ENCODE results near the gene SLC4A1AP. TPM values are rescaled to one million over a fixed set of nuclear protein-coding genes. Genes with fewer than 3 reads are reported as not detected.

Gene SLC4A1AP
- total and polyA plus RNA-seq, 2 of the 13 experiments (the other 11 are each of a cell fraction or from before 2014, with no cell fraction given) = 15.3 to 44.6 TPM

- TF ChIP-seq NR1H2 (CRISPR knock-in tag; IDR thresholded peaks at IDR 0.05; ENCODE audit: borderline replicate concordance, low read depth) (no peak), SSRP1 (CRISPR knock-in tag; IDR thresholded peaks at IDR 0.05) (no peak), MIER2 (CRISPR knock-in tag; IDR thresholded peaks at IDR 0.05) (0 out of 2 replicates have a peak, but pooled peaks have one; percentile 49), ZBTB44 (CRISPR knock-in tag; IDR thresholded peaks at IDR 0.05) (no peak), AHR (CRISPR knock-in tag; IDR thresholded peaks at IDR 0.05) (no peak), MAX (IDR thresholded peaks at IDR 0.05) (peak; percentile 44; the same call in 1 of the 2 replicates), ZNF891 (CRISPR knock-in tag; IDR thresholded peaks at IDR 0.05) (peak; percentile 47; the same call in 1 of the 2 replicates), ZNF652 (CRISPR knock-in tag; IDR thresholded peaks at IDR 0.05; ENCODE audit: borderline replicate concordance, low read depth) (no peak), HDAC1 (CRISPR knock-in tag; IDR thresholded peaks at IDR 0.05) (peak; percentile 55; the same call in 1 of the 2 replicates), SMAD3 (CRISPR knock-in tag; IDR thresholded peaks at IDR 0.05) (0 out of 2 replicates have a peak, but pooled peaks have one; percentile 36), ZNF770 (CRISPR knock-in tag; IDR thresholded peaks at IDR 0.05) (no peak), FUBP1 (CRISPR knock-in tag; IDR thresholded peaks at IDR 0.05; ENCODE audit: borderline replicate concordance) (no peak), STAG1 (CRISPR knock-in tag; IDR thresholded peaks at IDR 0.05) (peak; percentile 43), ARID3A (IDR thresholded peaks at IDR 0.05; ENCODE audit: low read depth, low read length) (peak; percentile 35; the same call in 1 of the 2 replicates), ZSCAN25 (CRISPR knock-in tag; IDR thresholded peaks at IDR 0.05) (no peak), NCOA1 (CRISPR knock-in tag; IDR thresholded peaks at IDR 0.05) (no peak), NCOA2 (CRISPR knock-in tag; IDR thresholded peaks at IDR 0.05) (peak; percentile 82), ZNF737 (CRISPR knock-in tag; IDR thresholded peaks at IDR 0.05; ENCODE audit: borderline replicate concordance) (no peak), ZMYM3 (CRISPR knock-in tag; IDR thresholded peaks at IDR 0.05) (peak; percentile 72), ZNF451 (CRISPR knock-in tag; IDR thresholded peaks at IDR 0.05) (peak; percentile 24; the same call in 1 of the 2 replicates), MXI1 (IDR thresholded peaks at IDR 0.05; ENCODE audit: borderline replicate concordance, low read depth, low read length) (no peak; the same call in 2 of the 3 replicates), ZNF773 (CRISPR knock-in tag; IDR thresholded peaks at IDR 0.05; ENCODE audit: borderline replicate concordance) (no peak), RARG (CRISPR knock-in tag; IDR thresholded peaks at IDR 0.05; ENCODE audit: low read depth) (no peak)
Measured at GRCh38 chr2:27724905-27725701, 61.4 kb downstream of the SLC4A1AP start (continued).

All from HepG2 (cell line).